HL-60/S4 treated with retinoic acid at 250 ng/mL for 4 days and 3 days (cell line): ENCODE data around the gene PLD1.

Source experiments
- in situ Hi-C: fragments of 300-500 bp; cut with MboI; formaldehyde crosslinking; loops from 2 replicates; pipeline ENCODE4 v1.7.0; 2022; ENCODE audit warnings: low sequenced_read_pairs

The PLD1 gene

GRCh38 chr3:171799501-171799900 lies 10.8 kb downstream of the PLD1 start:
- in situ Hi-C loops = no loop called here

GRCh38 chr3:171797873-171798272 lies 12.4 kb downstream of the PLD1 start:
- in situ Hi-C loops = no loop called here

GRCh38 chr3:171797265-171797679 lies 13.0 kb downstream of the PLD1 start:
- in situ Hi-C loops = no loop called here

GRCh38 chr3:171796625-171797264 lies 13.5 kb downstream of the PLD1 start:
- in situ Hi-C loops = no loop called here

GRCh38 chr3:171792531-171792930 lies 17.8 kb downstream of the PLD1 start:
- in situ Hi-C loops = no loop called here

- in situ Hi-C loops = no loop called here
Measured at GRCh38 chr3:171791692-171792076, 18.6 kb downstream of the PLD1 start.

GRCh38 chr3:171790898-171791691 lies 19.2 kb downstream of the PLD1 start:
- in situ Hi-C loops = no loop called here

- in situ Hi-C loops = no loop called here
Measured at GRCh38 chr3:171790574-171790897, 19.7 kb downstream of the PLD1 start.

GRCh38 chr3:171789759-171790505 lies 20.4 kb downstream of the PLD1 start:
- in situ Hi-C loops = no loop called here

GRCh38 chr3:171788546-171789351 lies 21.5 kb downstream of the PLD1 start:
- in situ Hi-C loops = no loop called here

- in situ Hi-C loops = no loop called here
Measured at GRCh38 chr3:171786997-171787396, 23.3 kb downstream of the PLD1 start.

GRCh38 chr3:171784937-171785336 lies 25.3 kb downstream of the PLD1 start:
- in situ Hi-C loops = no loop called here

GRCh38 chr3:171784387-171784786 lies 25.9 kb downstream of the PLD1 start:
- in situ Hi-C loops = no loop called here

GRCh38 chr3:171783626-171784025 lies 26.7 kb downstream of the PLD1 start:
- in situ Hi-C loops = no loop called here

- in situ Hi-C loops = no loop called here
Measured at GRCh38 chr3:171783086-171783485, 27.2 kb downstream of the PLD1 start.

- in situ Hi-C loops = no loop called here
Measured at GRCh38 chr3:171782617-171783016, 27.7 kb downstream of the PLD1 start.

GRCh38 chr3:171781711-171782127 lies 28.6 kb downstream of the PLD1 start:
- in situ Hi-C loops = no loop called here

- in situ Hi-C loops = no loop called here
Measured at GRCh38 chr3:171778493-171778892, 31.8 kb downstream of the PLD1 start.

GRCh38 chr3:171777596-171777995 lies 32.7 kb downstream of the PLD1 start:
- in situ Hi-C loops = no loop called here

GRCh38 chr3:171776839-171777583 lies 33.3 kb downstream of the PLD1 start:
- in situ Hi-C loops = no loop called here
